K562 (cell line): ENCODE measurements around the gene SYPL2. TPM values are rescaled to one million over a fixed set of nuclear protein-coding genes. Genes with fewer than 3 reads are reported as not detected.

Experiments used
- DMBX1 ChIP-seq: fragments of 250-450 bp; sonication (Bioruptor Pico); IDR thresholded peaks from 2 replicates; pipeline ENCODE4 v1.8.0; 2022; ENCODE audit warnings: inconsistent platforms, mild to moderate bottlenecking, moderate library complexity, borderline replicate concordance
- ELF2 ChIP-seq: fragments of 250-450 bp; sonication (Bioruptor Pico); IDR thresholded peaks from 2 replicates; pipeline ENCODE4 v1.5.0; 2021; ENCODE audit warnings: mild to moderate bottlenecking
- HNRNPH1 ChIP-seq: fragments of 200-400 bp; formaldehyde crosslinking; optimal IDR thresholded peaks from 2 replicates; pipeline ENCODE3; 2017; ENCODE audit warnings: low read depth, mild to moderate bottlenecking, low read length, moderate library complexity
- KLF6 ChIP-seq: fragments of 250-450 bp; sonication (Bioruptor Pico); IDR thresholded peaks from 2 replicates; pipeline ENCODE4 v1.4.0; 2020; ENCODE audit warnings: mild to moderate bottlenecking, moderate library complexity, borderline replicate concordance
- MGA ChIP-seq: fragments of 450-650 bp; IDR thresholded peaks from 2 replicates; pipeline ENCODE4 v1.6.1; 2016; ENCODE audit warnings: mild to moderate bottlenecking, moderate library complexity
- POLR2G ChIP-seq: fragments of 200-400 bp; formaldehyde crosslinking; IDR thresholded peaks from 2 replicates; pipeline ENCODE4 v1.6.1; 2017; ENCODE audit warnings: low read depth, mild to moderate bottlenecking, antibody characterized with exemption, low read length, moderate library complexity
- SAP30 ChIP-seq: fragments of 200-600 bp; sonication (generic); IDR thresholded peaks from 2 replicates; pipeline ENCODE4 v1.6.1; 2012; ENCODE audit warnings: borderline replicate concordance, low read depth, mild to moderate bottlenecking, moderate library complexity, low read length, control low read depth, inconsistent platforms; ENCODE audit not compliant: insufficient read depth, poor library complexity, severe bottlenecking
- ZKSCAN8 ChIP-seq: fragments of 200-800 bp; sonication (Bioruptor generic); IDR thresholded peaks from 2 replicates; pipeline ENCODE4 v1.6.1; 2016; ENCODE audit warnings: missing genetic modification characterization, missing compliant biosample characterization
- ZNF224 ChIP-seq: sonication (generic); formaldehyde crosslinking; IDR thresholded peaks from 2 replicates; pipeline ENCODE4 v1.8.0; 2022; ENCODE audit warnings: mild to moderate bottlenecking, missing genetic modification reagents
- ZNF347 ChIP-seq: fragments of 450-650 bp; formaldehyde crosslinking; IDR thresholded peaks from 2 replicates; pipeline ENCODE4 v1.4.0; 2020; ENCODE audit warnings: low read depth, mild to moderate bottlenecking, moderate library complexity
- ZNF75A ChIP-seq: fragments of 450-650 bp; formaldehyde crosslinking; IDR thresholded peaks from 2 replicates; pipeline ENCODE4 v1.4.0; 2020; ENCODE audit warnings: mild to moderate bottlenecking
- polyA plus RNA-seq, 8 experiments: library from polyadenylated mRNA; depleted of rRNA in 4 of 8; stranded (reverse) in 5 of 8; unstranded in 3 of 8; fragments of >200 nt; fragmentation: Nextera tagmentation in 2 of 8; fragmentation: Illumina TruSeq in 1 of 8; extraction: Ambion mirVana in 2 of 8; extraction: Trizol in 1 of 8; gene quantifications; 2 replicates each; pipeline versions ENCODE4 v1.2.1 to v1.2.3, GENCODE V29; 2011 to 2014; ENCODE audit warnings: inconsistent platforms in 1 of 8, missing spikeins in 1 of 8
- total RNA-seq, 7 experiments: library from RNA; depleted of rRNA in 6 of 7; stranded (reverse); fragments of >200 nt in 6 of 7; fragmentation: Illumina TruSeq in 2 of 7; extraction: Trizol in 2 of 7; gene quantifications; 2 replicates each; pipeline versions ENCODE4 v1.2.1 to v1.2.3, GENCODE V29; 2011 to 2021; ENCODE audit warnings: low replicate concordance in 1 of 7

The SYPL2 gene
- total and polyA plus RNA-seq, 9 of the 15 experiments (the other 6 are each of a cell fraction or from before 2014, with no cell fraction given) = 0.03 to 0.20 (median 0.07) TPM; not detected in 2

GRCh38 chr1:109493805-109494539 is 27.6 kb downstream of the SYPL2 start, which contains the start of gene CYB561D1 (continued):
- peak; percentile 99 for TF ChIP-seq ELF2 (CRISPR knock-in tag)
- no peak for TF ChIP-seq DMBX1 (CRISPR knock-in tag)
- no peak for TF ChIP-seq MGA
- TF ChIP-seq SAP30 = peak; percentile 99
- TF ChIP-seq ZNF347 (CRISPR knock-in tag) = no peak
- peak; percentile 93 for TF ChIP-seq POLR2G
- no peak for TF ChIP-seq HNRNPH1
- TF ChIP-seq ZKSCAN8 (CRISPR knock-in tag) = no peak
- TF ChIP-seq KLF6 = no peak
- TF ChIP-seq ZNF75A (CRISPR knock-in tag) = 0 out of 2 replicates have a peak, but pooled peaks have one; percentile 8
- no peak for TF ChIP-seq ZNF224 (CRISPR knock-in tag)
